PC-9 (cell line): ENCODE results near the gene CXCL8. TPM values are rescaled to one million over a fixed set of nuclear protein-coding genes. Genes with fewer than 3 reads are reported as not detected.

ENCODE experiments used
- BruUV-seq: library from RNA; stranded (reverse); fragments of 400-500 nt; replicated peaks from 2 replicates; lab custom pipeline; 2021; lab: Mats Ljungman, UMichigan
- CTCF ChIA-PET: fragments of 300-600 bp; sonication (Branson Sonifier 250); formaldehyde crosslinking; loops from one replicate; lab custom pipeline; 2022; ENCODE audit warnings: antibody characterized with exemption; lab: Charles Lee
- POLR2A ChIA-PET: fragments of 300-600 bp; sonication (Branson Sonifier 250); formaldehyde crosslinking; loops from one replicate; lab custom pipeline; 2022; ENCODE audit warnings: antibody characterized with exemption; ENCODE audit not compliant: unreplicated experiment; lab: Charles Lee
- DNase-seq, 2 experiments: peaks; one replicate each; pipeline versions ENCODE4 v3.0.0 to v3.0.0-alpha.2; 2015 to 2022; ENCODE audit warnings: mixed read lengths in 1 of 2
- H2AFZ ChIP-seq: fragments of 200-600 bp; sonication (generic); 2 replicates; pipeline ENCODE4 v1.8.1; 2017; ENCODE audit warnings: antibody characterized with exemption
- H3F3A ChIP-seq: fragments of 200-600 bp; sonication (generic); 2 replicates; pipeline ENCODE4 v1.8.1; 2017; ENCODE audit warnings: antibody characterized with exemption, mild to moderate bottlenecking, low read depth; ENCODE audit not compliant: insufficient read depth
- H3K27ac ChIP-seq: fragments of 200-600 bp; sonication (generic); 2 replicates; pipeline ENCODE4 v1.6.1; 2016; ENCODE audit warnings: mixed run types
- H3K27me3 ChIP-seq: fragments of 200-600 bp; sonication (generic); 2 replicates; pipeline ENCODE4 v1.6.1; 2016; ENCODE audit warnings: low read depth, mixed run types; ENCODE audit not compliant: insufficient read depth
- H3K36me3 ChIP-seq: fragments of 200-600 bp; sonication (generic); 2 replicates; pipeline ENCODE4 v1.6.1; 2016; ENCODE audit warnings: low read depth, mixed run types
- H3K4me1 ChIP-seq: fragments of 200-600 bp; sonication (generic); replicated peaks from 2 replicates; pipeline ENCODE4 v1.6.1; 2016; ENCODE audit warnings: mixed run types; ENCODE audit not compliant: insufficient read depth
- H3K4me2 ChIP-seq: fragments of 200-600 bp; sonication (generic); 2 replicates; pipeline ENCODE4 v1.6.1; 2017; ENCODE audit warnings: mixed run types
- H3K4me3 ChIP-seq: fragments of 200-600 bp; sonication (generic); 2 replicates; pipeline ENCODE4 v1.6.1; 2016; ENCODE audit warnings: mixed run types
- H3K79me2 ChIP-seq: fragments of 200-600 bp; sonication (generic); 2 replicates; pipeline ENCODE4 v1.6.1; 2017; ENCODE audit warnings: low read depth, mixed run types
- H3K9me2 ChIP-seq: fragments of 200-600 bp; sonication (generic); 2 replicates; pipeline ENCODE4 v1.8.1; 2017; ENCODE audit warnings: mild to moderate bottlenecking; ENCODE audit not compliant: insufficient read depth
- H3K9me3 ChIP-seq: fragments of 200-600 bp; sonication (generic); 2 replicates; pipeline ENCODE4 v1.8.1; 2016; ENCODE audit warnings: low read depth; ENCODE audit not compliant: insufficient read depth
- H4K20me1 ChIP-seq: fragments of 200-600 bp; sonication (generic); 2 replicates; pipeline ENCODE4 v1.8.1; 2017; ENCODE audit not compliant: insufficient read depth
- EZH2 ChIP-seq: fragments of 200-600 bp; sonication (generic); IDR thresholded peaks from 2 replicates; pipeline ENCODE4 v1.8.0; 2017; ENCODE audit warnings: antibody characterized with exemption, low read depth
- intact Hi-C: fragments of 100-400 bp; cut with micrococcal nuclease; formaldehyde crosslinking; loops from one replicate; pipeline ENCODE4 v1.10.0; 2022; ENCODE audit not compliant: unreplicated experiment
- total RNA-seq: library from RNA; stranded (reverse); gene quantifications from 2 replicates; pipeline ENCODE4 v1.2.3, GENCODE V29; 2021
- TF ChIP-seq, protein P1 (sequence below): fragments of 200-600 bp; sonication (generic); conservative IDR thresholded peaks from 2 replicates; pipeline ENCODE4 v1.6.1; 2017; ENCODE audit warnings: mixed run types, antibody characterized with exemption, mild to moderate bottlenecking, moderate library complexity

The CXCL8 gene
- total RNA-seq, 1 experiment from 2014 or later = 0.35 TPM

DNA sequence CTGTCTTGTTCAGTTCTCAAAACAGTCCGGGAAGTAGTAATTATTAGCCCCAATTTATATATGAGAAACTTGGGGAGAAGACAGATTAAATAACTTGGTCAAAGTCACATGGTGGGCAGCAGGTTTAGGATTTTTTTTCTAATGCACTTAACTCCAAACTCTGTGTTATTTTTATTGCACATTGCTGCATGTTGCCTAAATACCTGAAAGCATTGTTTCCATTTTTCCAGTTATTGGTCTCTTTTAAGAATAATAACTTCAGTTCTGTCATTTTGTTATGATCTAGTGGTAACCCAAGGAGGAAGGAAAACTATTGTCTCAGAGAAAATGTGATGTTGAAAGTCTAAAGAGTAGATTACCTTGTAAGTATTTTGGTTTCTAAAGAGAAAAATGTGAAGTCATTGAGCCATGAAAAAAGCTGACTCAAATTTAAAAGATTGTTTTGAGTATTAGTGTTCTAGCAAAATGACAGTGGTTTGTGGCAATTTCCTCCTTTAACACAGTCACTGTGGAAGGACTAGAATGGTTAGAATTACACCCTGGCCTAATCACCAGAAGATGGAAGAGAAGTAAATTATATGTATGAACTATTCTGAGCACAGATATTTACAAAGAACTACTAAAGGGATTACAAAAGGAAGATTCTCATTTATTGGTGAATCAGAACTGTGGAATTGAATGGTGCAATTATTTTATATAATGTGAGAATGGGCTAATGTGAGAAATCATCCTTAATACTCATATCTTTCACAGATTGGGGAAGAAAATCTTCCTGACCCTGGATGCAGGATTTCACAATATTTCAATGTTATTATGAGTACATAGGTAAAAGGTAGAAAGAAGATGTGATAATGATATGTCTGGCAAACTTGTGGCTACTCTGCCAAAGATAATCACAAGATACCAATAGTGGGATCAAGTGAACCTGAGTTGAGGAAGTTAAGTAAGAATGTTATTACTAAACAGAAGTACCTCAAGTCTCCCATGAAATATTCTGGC is 21.7 kb upstream of the CXCL8 start:
- no TSS peak for BruUV-seq
- H2AFZ ChIP-seq = no peak overlapping the region
- no peak overlapping the region for H3K4me3 ChIP-seq
- intact Hi-C loops = no loop called here
- no peaks in the 10 kb centered on the region; the same call in 1 of the 2 replicates for H3K4me1 ChIP-seq
- no peaks in the 10 kb centered on the region for H4K20me1 ChIP-seq
- no peaks in the 10 kb centered on the region for H3K36me3 ChIP-seq
- H3K79me2 ChIP-seq = no peaks in the 10 kb centered on the region
- H3K9me3 ChIP-seq = no peaks in the 10 kb centered on the region
- no peaks in the 10 kb centered on the region for H3K27me3 ChIP-seq
- ChIA-PET POLR2A (no interaction called here), CTCF (no interaction called here)
- no peak for TF ChIP-seq EZH2
- TF ChIP-seq, protein P1, sequence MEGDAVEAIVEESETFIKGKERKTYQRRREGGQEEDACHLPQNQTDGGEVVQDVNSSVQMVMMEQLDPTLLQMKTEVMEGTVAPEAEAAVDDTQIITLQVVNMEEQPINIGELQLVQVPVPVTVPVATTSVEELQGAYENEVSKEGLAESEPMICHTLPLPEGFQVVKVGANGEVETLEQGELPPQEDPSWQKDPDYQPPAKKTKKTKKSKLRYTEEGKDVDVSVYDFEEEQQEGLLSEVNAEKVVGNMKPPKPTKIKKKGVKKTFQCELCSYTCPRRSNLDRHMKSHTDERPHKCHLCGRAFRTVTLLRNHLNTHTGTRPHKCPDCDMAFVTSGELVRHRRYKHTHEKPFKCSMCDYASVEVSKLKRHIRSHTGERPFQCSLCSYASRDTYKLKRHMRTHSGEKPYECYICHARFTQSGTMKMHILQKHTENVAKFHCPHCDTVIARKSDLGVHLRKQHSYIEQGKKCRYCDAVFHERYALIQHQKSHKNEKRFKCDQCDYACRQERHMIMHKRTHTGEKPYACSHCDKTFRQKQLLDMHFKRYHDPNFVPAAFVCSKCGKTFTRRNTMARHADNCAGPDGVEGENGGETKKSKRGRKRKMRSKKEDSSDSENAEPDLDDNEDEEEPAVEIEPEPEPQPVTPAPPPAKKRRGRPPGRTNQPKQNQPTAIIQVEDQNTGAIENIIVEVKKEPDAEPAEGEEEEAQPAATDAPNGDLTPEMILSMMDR = no peak
- H3F3A ChIP-seq = peaks cover 6% of the 10 kb centered on the region; the same call in 1 of the 2 replicates
- peak in 1 of 2 experiments; percentile 49 for DNase-seq
- 0 out of 2 replicates have a peak overlapping the region, but pooled peaks have one; percentile 11 for H3K4me2 ChIP-seq
- H3K27ac ChIP-seq = peak overlapping the region; percentile 65
- no peaks in the 10 kb centered on the region for H3K9me2 ChIP-seq

DNA sequence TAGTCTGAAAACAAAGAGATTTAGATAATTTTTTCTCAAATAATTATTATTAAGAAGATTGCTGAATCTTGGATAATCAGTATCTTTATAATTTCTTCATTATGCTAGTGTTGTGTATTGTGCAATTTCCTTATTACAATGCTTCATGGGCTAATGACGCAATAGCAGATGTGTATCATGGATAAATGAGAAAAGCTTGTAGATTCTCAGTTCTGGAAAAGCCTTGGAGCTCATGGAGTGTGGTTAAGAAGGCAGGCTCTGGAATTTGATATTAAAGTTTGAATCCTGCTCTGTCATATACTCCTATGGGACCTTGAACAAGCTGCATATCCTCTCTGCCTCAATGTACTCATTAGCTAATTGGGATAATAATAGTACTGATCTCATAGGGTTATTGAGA is 18.9 kb upstream of the CXCL8 start:
- Histone ChIP-seq H3K27ac (no peak overlapping the region), H2AFZ (no peak overlapping the region), H3F3A (peaks cover 6% of the 10 kb centered on the region; the same call in 1 of the 2 replicates), H3K4me3 (no peak overlapping the region), H3K9me3 (no peaks in the 10 kb centered on the region), H3K4me1 (peaks cover 9% of the 10 kb centered on the region), H3K9me2 (no peaks in the 10 kb centered on the region), H3K36me3 (no peaks in the 10 kb centered on the region), H3K79me2 (no peaks in the 10 kb centered on the region), H3K4me2 (no peak overlapping the region), H4K20me1 (no peaks in the 10 kb centered on the region), H3K27me3 (no peaks in the 10 kb centered on the region)
- intact Hi-C loops = loop anchor here (10.0 kb wide), 1 partner anchor 203 kb away; no protein-coding TSS in a partner anchor
- CTCF ChIA-PET = no interaction called here
- BruUV-seq = no TSS peak
- TF ChIP-seq, protein P1 = no peak
- TF ChIP-seq EZH2 = no peak
- no peak for DNase-seq
- POLR2A ChIA-PET = no interaction called here

DNA sequence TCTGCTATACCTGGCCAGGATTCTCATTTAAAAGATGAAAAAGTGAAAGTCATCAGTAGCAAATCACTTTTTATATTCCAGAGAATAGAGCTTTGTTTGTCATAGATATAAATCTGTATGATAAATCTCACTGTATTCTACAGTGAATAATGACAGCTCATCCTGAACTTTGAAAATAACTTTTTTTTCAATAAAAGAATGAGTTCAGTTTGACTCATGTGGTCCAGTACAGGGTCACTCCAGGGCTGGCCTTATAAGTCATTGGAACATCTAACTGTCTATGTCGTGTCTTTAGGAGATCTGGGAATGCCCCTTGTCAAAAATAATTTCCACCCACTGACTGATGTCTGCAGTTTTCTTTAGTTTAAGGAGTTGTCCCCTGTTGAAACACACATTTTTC is 18.5 kb upstream of the CXCL8 start:
- H3K79me2 ChIP-seq = no peaks in the 10 kb centered on the region
- H3K4me1 ChIP-seq = peaks cover 10% of the 10 kb centered on the region
- H3K4me3 ChIP-seq = no peak overlapping the region
- H2AFZ ChIP-seq = no peak overlapping the region
- intact Hi-C loops = loop anchor here (10.0 kb wide), 1 partner anchor 203 kb away; no protein-coding TSS in a partner anchor
- POLR2A ChIA-PET = no interaction called here
- no peak for TF ChIP-seq EZH2
- TF ChIP-seq, protein P1 = no peak
- no peaks in the 10 kb centered on the region for H3K9me2 ChIP-seq
- H3K27ac ChIP-seq = no peak overlapping the region
- H3K27me3 ChIP-seq = no peaks in the 10 kb centered on the region
- H3K9me3 ChIP-seq = no peaks in the 10 kb centered on the region
- peaks cover 6% of the 10 kb centered on the region; the same call in 1 of the 2 replicates for H3F3A ChIP-seq
- no peak overlapping the region for H3K4me2 ChIP-seq
- no TSS peak for BruUV-seq
- DNase-seq = no peak
- CTCF ChIA-PET = no interaction called here
- no peaks in the 10 kb centered on the region for H4K20me1 ChIP-seq
- no peaks in the 10 kb centered on the region for H3K36me3 ChIP-seq
